MCF 10A (cell line): ENCODE data around the gene UBE2L6. TPM values are rescaled to one million over a fixed set of nuclear protein-coding genes. Genes with fewer than 3 reads are reported as not detected.

ENCODE experiments used
- BruUV-seq: library from RNA; stranded (reverse); fragments of 400-500 nt; replicated peaks from 2 replicates; lab custom pipeline; 2021; lab: Mats Ljungman, UMichigan
- CTCF ChIA-PET: fragments of 300-600 bp; sonication (Branson Sonifier 250); formaldehyde crosslinking; extraction: SDS; loops from one replicate; lab custom pipeline; 2021; ENCODE audit warnings: antibody characterized with exemption, inconsistent platforms; lab: Yijun Ruan, JAX
- POLR2A ChIA-PET: fragments of 300-600, 350-650 bp; sonication (Branson Sonifier 250); formaldehyde crosslinking; extraction: SDS; loops from one replicate; lab custom pipeline; 2020; ENCODE audit warnings: antibody characterized with exemption, inconsistent platforms; lab: Yijun Ruan, JAX
- DNase-seq: peaks from one replicate; pipeline ENCODE4 v3.0.0-alpha.2; 2018; ENCODE audit not compliant: unreplicated experiment
- H3K27ac Mint-ChIP-seq: one replicate; pipeline ENCODE4 v1.8.0; 2022; ENCODE audit warnings: mild to moderate bottlenecking, low read depth, mixed read lengths; ENCODE audit not compliant: unreplicated experiment
- H3K27me3 Mint-ChIP-seq: one replicate; pipeline ENCODE4 v1.8.0; 2022; ENCODE audit warnings: mixed read lengths; ENCODE audit not compliant: insufficient read depth, unreplicated experiment
- H3K36me3 Mint-ChIP-seq: one replicate; pipeline ENCODE4 v1.8.0; 2022; ENCODE audit warnings: mild to moderate bottlenecking, moderate library complexity, mixed read lengths; ENCODE audit not compliant: insufficient read depth, unreplicated experiment
- H3K4me1 Mint-ChIP-seq: one replicate; pipeline ENCODE4 v1.8.0; 2022; ENCODE audit warnings: mixed read lengths; ENCODE audit not compliant: insufficient read depth, unreplicated experiment
- H3K4me3 Mint-ChIP-seq: one replicate; pipeline ENCODE4 v1.8.0; 2022; ENCODE audit warnings: mild to moderate bottlenecking, moderate library complexity, mixed read lengths; ENCODE audit not compliant: unreplicated experiment
- H3K9me3 Mint-ChIP-seq: one replicate; pipeline ENCODE4 v1.8.0; 2022; ENCODE audit warnings: mixed read lengths; ENCODE audit not compliant: unreplicated experiment
- CTCF ChIP-seq: fragments of 200-600 bp; IDR thresholded peaks from one replicate; pipeline ENCODE4 v1.8.0; 2022; ENCODE audit warnings: antibody characterized with exemption, mild to moderate bottlenecking; ENCODE audit not compliant: unreplicated experiment
- intact Hi-C: fragments of 100-400 bp; cut with micrococcal nuclease; formaldehyde crosslinking; loops from 2 replicates; pipeline ENCODE4 v1.14.1; 2022
- total RNA-seq: library from RNA; stranded (reverse); gene quantifications from 2 replicates; pipeline ENCODE4 v1.2.3, GENCODE V29; 2022

UBE2L6 gene
- total RNA-seq, 1 experiment from 2014 or later, result 17.0 TPM

GRCh38 chr11:57506522-57506921, 61.0 kb downstream of the UBE2L6 start:
- no peak for DNase-seq
- Mint-ChIP-seq H3K27ac (no peak overlapping the region), H3K36me3 (no peaks in the 10 kb centered on the region), H3K27me3 (no peaks in the 10 kb centered on the region), H3K4me1 (no peaks in the 10 kb centered on the region), H3K4me3 (no peak overlapping the region), H3K9me3 (no peaks in the 10 kb centered on the region)
- intact Hi-C loops, result no loop called here
- CTCF ChIA-PET, result interaction anchor here (0.6 to 3.0 kb wide), 5 partner anchors 12 to 138 kb away, joined by 3 to 30 read pairs (median 4); no protein-coding TSS in a partner anchor
- no TSS peak for BruUV-seq
- POLR2A ChIA-PET, result interaction anchor here (0.8 kb wide), 1 partner anchor 23 kb away, joined by 3 read pairs; no protein-coding TSS in a partner anchor
- no peak for TF ChIP-seq CTCF

DNA sequence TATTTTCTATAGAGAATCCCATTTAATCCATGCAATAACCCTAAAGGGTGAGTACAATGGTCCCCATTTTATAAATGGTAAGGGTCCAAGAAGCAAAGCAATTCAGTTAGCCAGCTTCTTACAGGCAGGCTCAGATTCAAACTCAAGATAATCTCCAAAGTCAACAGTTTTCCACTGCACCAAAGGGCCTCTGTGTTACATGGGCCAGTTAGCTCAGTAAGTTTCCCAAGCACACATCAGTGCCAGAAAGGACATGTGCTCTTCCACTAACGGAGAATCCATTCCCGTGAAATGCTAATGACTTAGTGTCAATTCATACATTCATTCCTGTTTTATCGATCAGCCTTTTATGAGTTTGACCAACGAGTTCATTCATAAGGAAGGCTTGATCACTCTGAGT, 63.0 kb downstream of the UBE2L6 start:
- H3K36me3 Mint-ChIP-seq, result no peaks in the 10 kb centered on the region
- CTCF ChIA-PET, result interaction anchor here (0.7 to 3.0 kb wide), 4 partner anchors 11 to 47 kb away, joined by 4 to 30 read pairs (median 11); no protein-coding TSS in a partner anchor
- H3K27ac Mint-ChIP-seq, result no peak overlapping the region
- BruUV-seq, result no TSS peak
- H3K27me3 Mint-ChIP-seq, result no peaks in the 10 kb centered on the region
- H3K4me1 Mint-ChIP-seq, result peaks cover 8% of the 10 kb centered on the region
- intact Hi-C loops, result no loop called here
- no peak overlapping the region for H3K4me3 Mint-ChIP-seq
- no peak for TF ChIP-seq CTCF
- POLR2A ChIA-PET, result interaction anchor here (0.6 kb wide), 1 partner anchor 1287 kb away, joined by 3 read pairs; no protein-coding TSS in a partner anchor
- DNase-seq, result no peak
- no peaks in the 10 kb centered on the region for H3K9me3 Mint-ChIP-seq

GRCh38 chr11:57502870-57503269, 64.6 kb downstream of the UBE2L6 start:
- ChIA-PET POLR2A (no interaction called here), CTCF (interaction anchor here (0.6 to 2.7 kb wide), 7 partner anchors 9 to 154 kb away, joined by 3 to 18 read pairs (median 6); no protein-coding TSS in a partner anchor)
- Mint-ChIP-seq H3K27ac (no peak overlapping the region), H3K4me3 (no peak overlapping the region), H3K4me1 (peaks cover 8% of the 10 kb centered on the region), H3K36me3 (no peaks in the 10 kb centered on the region), H3K27me3 (no peaks in the 10 kb centered on the region), H3K9me3 (no peaks in the 10 kb centered on the region)
- no peak for DNase-seq
- intact Hi-C loops, result no loop called here
- BruUV-seq, result no TSS peak
- no peak for TF ChIP-seq CTCF

DNA sequence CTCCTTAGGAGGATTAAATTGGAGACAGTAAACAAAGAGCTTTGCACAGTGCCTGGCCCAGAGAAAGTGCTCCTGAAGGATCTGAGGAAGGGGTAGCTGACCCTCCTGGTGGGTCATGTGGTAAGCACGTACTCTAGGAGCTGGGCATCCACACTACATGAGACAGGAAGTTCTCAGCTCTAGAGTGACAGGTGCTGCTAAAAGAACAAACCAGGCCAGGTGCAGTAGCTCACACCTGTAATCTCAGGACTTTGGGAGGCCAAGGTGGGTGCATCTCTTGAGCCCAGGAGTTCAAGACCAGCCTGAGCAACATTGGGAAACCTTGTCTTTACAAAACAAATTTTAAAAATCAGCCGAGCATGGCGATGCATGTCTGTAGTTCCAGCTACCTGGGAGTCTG, 65.1 kb downstream of the UBE2L6 start:
- H3K27ac Mint-ChIP-seq, result no peak overlapping the region
- peaks cover 8% of the 10 kb centered on the region for H3K4me1 Mint-ChIP-seq
- no peak for DNase-seq
- H3K36me3 Mint-ChIP-seq, result no peaks in the 10 kb centered on the region
- no TSS peak for BruUV-seq
- no peaks in the 10 kb centered on the region for H3K27me3 Mint-ChIP-seq
- CTCF ChIA-PET, result interaction anchor here (0.8 to 2.7 kb wide), 6 partner anchors 9 to 143 kb away, joined by 3 to 18 read pairs (median 9); no protein-coding TSS in a partner anchor
- no peak overlapping the region for H3K4me3 Mint-ChIP-seq
- no peaks in the 10 kb centered on the region for H3K9me3 Mint-ChIP-seq
- POLR2A ChIA-PET, result interaction anchor here (1.0 to 1.1 kb wide), 2 partner anchors 68 to 75 kb away, joined by 3 to 4 read pairs; no protein-coding TSS in a partner anchor
- intact Hi-C loops, result no loop called here
- no peak for TF ChIP-seq CTCF
